Kidney epithelial cell (primary cell): ENCODE measurements around the gene AFAP1L1. TPM values are rescaled to one million over a fixed set of nuclear protein-coding genes. Genes with fewer than 3 reads are reported as not detected.

Experiments used
- DNase-seq: peaks from one replicate; pipeline ENCODE4 v3.0.0-alpha.2; 2010; ENCODE audit warnings: low read depth
- H3K27me3 ChIP-seq: 2 replicates; pipeline ENCODE4 v1.6.0; 2011; ENCODE audit warnings: low read length; ENCODE audit not compliant: control insufficient read depth, insufficient read depth
- H3K36me3 ChIP-seq: 2 replicates; pipeline ENCODE4 v1.5.1; 2011; ENCODE audit warnings: low read length; ENCODE audit not compliant: control insufficient read depth, insufficient read depth
- H3K4me3 ChIP-seq: 2 replicates; pipeline ENCODE4 v1.5.1; 2011; ENCODE audit warnings: low read depth, mild to moderate bottlenecking, control low read depth, low read length
- CTCF ChIP-seq: IDR thresholded peaks from 2 replicates; pipeline ENCODE4 v1.5.1; 2011; ENCODE audit warnings: mild to moderate bottlenecking, moderate library complexity, low read length, control low read depth, inconsistent platforms; ENCODE audit not compliant: insufficient read depth, poor library complexity, severe bottlenecking
- total RNA-seq: library from RNA; depleted of rRNA; stranded (reverse); fragments of >200 nt; gene quantifications from 2 replicates; pipeline ENCODE4 v1.2.3, GENCODE V29; 2015

Gene AFAP1L1
- total RNA-seq, 1 donor from 2014 or later = 15.3 TPM

DNA sequence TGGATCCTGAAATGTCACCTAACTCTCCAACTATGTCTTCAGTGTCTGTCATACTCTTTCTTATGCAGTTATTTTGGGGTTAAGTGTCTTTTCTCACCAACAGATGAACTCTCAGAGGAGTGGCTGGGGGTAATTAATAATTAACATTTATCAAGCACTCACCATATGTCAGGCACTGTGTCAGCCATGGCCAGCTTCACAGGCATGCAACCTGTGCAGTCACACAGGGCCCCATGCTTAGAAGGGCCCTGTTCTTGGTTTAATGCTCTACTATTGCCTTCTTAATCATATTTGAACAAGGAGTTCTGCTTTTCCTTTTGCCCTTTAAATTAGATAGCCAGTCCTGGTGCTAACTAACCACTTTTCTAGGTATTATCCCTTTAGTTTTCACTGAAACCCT lies 70.2 kb downstream of the AFAP1L1 start:
- Histone ChIP-seq H3K27me3 (no peaks in the 10 kb centered on the region), H3K36me3 (no peaks in the 10 kb centered on the region), H3K4me3 (no peak overlapping the region)
- no peak for DNase-seq
- TF ChIP-seq CTCF = no peak

DNA sequence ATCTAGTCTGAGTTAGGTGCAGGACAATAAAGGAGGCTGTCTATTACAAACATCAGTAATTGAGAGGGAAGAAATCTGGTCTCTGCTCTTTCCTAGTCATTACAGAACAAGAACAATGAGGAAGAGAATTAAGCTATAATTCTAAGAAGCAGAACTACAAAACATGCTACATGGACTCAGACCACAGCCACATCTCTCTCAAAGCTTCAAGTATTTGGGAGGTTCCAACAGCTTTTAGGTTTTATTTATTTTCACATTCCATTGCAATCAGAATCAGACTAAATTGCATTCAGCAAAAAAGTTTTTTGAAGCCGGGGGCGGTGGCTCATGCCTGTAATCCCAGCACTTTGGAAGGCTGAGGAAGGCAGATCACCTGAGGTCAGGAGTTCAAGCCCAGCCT lies 72.5 kb downstream of the AFAP1L1 start:
- H3K4me3 ChIP-seq = no peak overlapping the region
- no peak for TF ChIP-seq CTCF
- no peaks in the 10 kb centered on the region for H3K27me3 ChIP-seq
- H3K36me3 ChIP-seq = no peaks in the 10 kb centered on the region
- DNase-seq = no peak

DNA sequence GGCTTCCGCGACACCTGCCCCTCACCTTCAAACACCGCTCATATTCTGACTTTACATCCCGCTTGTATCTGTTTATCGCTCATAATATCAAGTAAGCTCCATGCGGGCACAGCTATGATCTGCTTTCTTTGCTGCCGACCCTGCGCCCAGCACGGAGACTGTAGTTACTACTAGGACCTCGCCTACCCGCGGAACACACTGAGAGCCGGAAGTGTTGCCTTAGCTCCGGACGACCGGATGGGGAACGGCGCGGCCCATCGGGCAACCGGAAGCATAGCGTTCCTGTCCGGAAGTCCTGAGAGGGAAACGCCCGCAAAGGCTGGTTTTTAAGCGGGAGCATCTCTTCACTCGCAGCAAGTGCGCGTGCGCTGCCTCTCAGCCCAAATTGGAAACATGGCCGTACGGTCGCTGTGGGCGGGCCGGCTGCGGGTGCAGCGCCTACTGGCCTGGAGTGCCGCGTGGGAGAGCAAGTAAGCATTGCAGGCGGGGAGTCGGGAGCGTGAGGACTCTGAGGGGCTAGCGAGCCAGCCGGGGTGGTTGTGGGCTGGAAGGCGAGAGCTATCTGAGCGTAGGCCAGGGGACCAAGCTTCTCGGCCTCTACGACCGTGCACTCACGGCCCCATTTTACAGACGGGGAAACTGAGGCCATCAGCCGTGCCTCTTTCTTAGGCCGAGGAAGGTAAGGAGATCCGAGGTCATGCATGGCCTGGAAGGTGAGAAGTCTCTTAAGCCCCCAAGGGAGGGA lies 73.7 kb downstream of the AFAP1L1 start, which contains the start of gene GRPEL2:
GRPEL2 (plus strand) TSS at position 353 of the 745 bp plus-strand sequence; CDS start at position 394, 41 bp downstream.
- peak; percentile 92 for DNase-seq
- no peaks in the 10 kb centered on the region for H3K36me3 ChIP-seq
- H3K4me3 ChIP-seq = peak within 1 kb of the TSS; percentile 96
- H3K27me3 ChIP-seq = no peaks in the 10 kb centered on the region
- no peak for TF ChIP-seq CTCF

GRCh38 chr5:149345892-149346222 lies 74.2 kb downstream of the AFAP1L1 start:
- DNase-seq = no peak
- Histone ChIP-seq H3K27me3 (no peaks in the 10 kb centered on the region), H3K4me3 (peak overlapping the region; percentile 96), H3K36me3 (peaks cover 2% of the 10 kb centered on the region)
- no peak for TF ChIP-seq CTCF

- no peak for TF ChIP-seq CTCF
- H3K36me3 ChIP-seq = peaks cover 2% of the 10 kb centered on the region
Observed at GRCh38 chr5:149348518-149348917, 76.9 kb downstream of the AFAP1L1 start.

DNA sequence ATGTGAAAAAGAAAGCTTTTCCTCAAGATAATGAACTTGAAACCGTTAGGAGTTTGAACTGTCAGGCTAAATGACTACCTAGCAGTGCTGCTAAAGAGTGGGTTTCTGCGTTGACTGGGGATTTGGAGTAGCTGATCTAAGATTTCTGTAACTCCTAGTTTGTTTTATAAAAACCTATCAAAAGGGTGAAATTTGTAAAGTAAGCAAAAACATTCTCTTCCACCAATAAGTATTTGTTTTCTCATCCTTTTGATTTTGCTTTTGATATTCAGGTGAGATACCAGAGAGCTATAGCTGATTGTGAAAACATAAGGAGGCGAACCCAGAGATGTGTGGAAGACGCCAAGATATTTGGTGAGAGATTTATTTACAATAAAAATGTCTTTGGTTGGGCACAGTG lies 77.7 kb downstream of the AFAP1L1 start:
- no peak overlapping the region for H3K4me3 ChIP-seq
- H3K27me3 ChIP-seq = no peaks in the 10 kb centered on the region
- DNase-seq = no peak
- H3K36me3 ChIP-seq = peaks cover 2% of the 10 kb centered on the region
- no peak for TF ChIP-seq CTCF

More at GRCh38 chr5:149348518-149348917, 76.9 kb downstream of the AFAP1L1 start:
- H3K27me3 ChIP-seq = no peaks in the 10 kb centered on the region
- H3K4me3 ChIP-seq = no peak overlapping the region
- DNase-seq = no peak
